B cell (primary cell): ENCODE results near the gene DENND1C. TPM values are rescaled to one million over a fixed set of nuclear protein-coding genes. Genes with fewer than 3 reads are reported as not detected.

Source experiments
- ATAC-seq: fragments of 200-7000 bp; cut with Tn5 transposase; one replicate; pipeline ENCODE4 v1.10.0; 2021; ENCODE audit warnings: low read depth, mild to moderate bottlenecking, moderate number of reproducible peaks, moderate library complexity
- CTCF ChIA-PET: fragments of 350-600 bp; sonication (Branson Sonifier 250); formaldehyde crosslinking; loops from one replicate; lab custom pipeline; 2021; ENCODE audit warnings: antibody characterized with exemption, inconsistent platforms; lab: Charles Lee
- POLR2A ChIA-PET: fragments of 350-600 bp; sonication (Branson Sonifier 250); formaldehyde crosslinking; loops from one replicate; lab custom pipeline; 2021; ENCODE audit warnings: antibody characterized with exemption; lab: Charles Lee
- DNase-seq: peaks from one replicate; pipeline ENCODE4 v3.0.0; 2013
- H2AFZ ChIP-seq: 2 replicates; pipeline ENCODE4 v1.6.1; 2012; ENCODE audit warnings: mild to moderate bottlenecking, low read depth, low read length; ENCODE audit not compliant: insufficient read depth, poor library complexity, severe bottlenecking
- H3K27ac ChIP-seq, 2 donors: 1 replicate in 1 of 2; 2 replicates in 1 of 2; pipeline ENCODE4 v1.5.1; 2012 to 2013; ENCODE audit warnings: low read length in 2 of 2, mild to moderate bottlenecking in 2 of 2, moderate library complexity in 1 of 2
- H3K27me3 ChIP-seq, 4 experiments: fragments of 200-600 bp in 1 of 4; sonication (generic) in 1 of 4; replicated peaks in 1 of 4; 1 replicate in 2 of 4; 2 replicates in 2 of 4; pipeline versions ENCODE4 v1.6.1 to v1.7.0; 2013 to 2016; ENCODE audit warnings: low read length in 3 of 4, mild to moderate bottlenecking in 2 of 4, mixed read lengths in 1 of 4, moderate library complexity in 1 of 4; ENCODE audit not compliant: insufficient read depth in 4 of 4, control insufficient read depth in 3 of 4; ENCODE audit errors: control extremely low read depth in 1 of 4
- H3K36me3 ChIP-seq, 2 experiments: replicated peaks in 1 of 2; 1 replicate in 1 of 2; 2 replicates in 1 of 2; pipeline versions ENCODE4 v1.6.1 to v1.7.1; 2013; ENCODE audit warnings: low read length in 1 of 2; ENCODE audit not compliant: insufficient read depth in 2 of 2, control insufficient read depth in 1 of 2; ENCODE audit errors: control extremely low read depth in 1 of 2, extremely low read depth in 1 of 2
- H3K4me1 ChIP-seq, 2 donors: fragments of 200-600 bp in 1 of 2; sonication (generic) in 1 of 2; 1 replicate in 1 of 2; 2 replicates in 1 of 2; pipeline versions ENCODE4 v1.5.1 to v1.6.1; 2013 to 2017; ENCODE audit warnings: low read length in 2 of 2; ENCODE audit not compliant: control insufficient read depth in 2 of 2, insufficient read depth in 2 of 2
- H3K4me2 ChIP-seq: replicated peaks from 2 replicates; pipeline ENCODE3; 2012; ENCODE audit warnings: mild to moderate bottlenecking, low read depth, low read length; ENCODE audit not compliant: poor library complexity, severe bottlenecking
- H3K4me3 ChIP-seq, 5 experiments: fragments of 200-600 bp in 1 of 5; sonication (generic) in 1 of 5; 1 replicate in 3 of 5; 2 replicates in 2 of 5; pipeline versions ENCODE4 v1.5.1 to v1.7.0; 2011 to 2016; ENCODE audit warnings: low read length in 4 of 5, mild to moderate bottlenecking in 4 of 5, low read depth in 2 of 5, control low read depth in 1 of 5, moderate library complexity in 1 of 5; ENCODE audit not compliant: insufficient read depth in 1 of 5; ENCODE audit errors: control extremely low read depth in 1 of 5, extremely low read depth in 1 of 5
- H3K79me2 ChIP-seq: fragments of 200-600 bp; sonication (generic); one replicate; pipeline ENCODE4 v1.6.0; 2016; ENCODE audit warnings: low read length; ENCODE audit not compliant: control insufficient read depth, insufficient read depth
- H3K9ac ChIP-seq: fragments of 200-600 bp; sonication (generic); 2 replicates; pipeline ENCODE4 v1.6.1; 2017; ENCODE audit warnings: mild to moderate bottlenecking, low read length, moderate library complexity
- H3K9me3 ChIP-seq, 3 donors: one replicate each; pipeline versions ENCODE4 v1.6.1 to v1.7.1; 2013; ENCODE audit warnings: low read length in 2 of 3; ENCODE audit not compliant: control insufficient read depth in 2 of 3, insufficient read depth in 1 of 3; ENCODE audit errors: control extremely low read depth in 1 of 3
- H4K20me1 ChIP-seq: 2 replicates; pipeline ENCODE4 v1.6.0; 2012; ENCODE audit warnings: mild to moderate bottlenecking, low read length; ENCODE audit not compliant: insufficient read depth, control insufficient read depth, poor library complexity, severe bottlenecking
- H3K27ac Mint-ChIP-seq: one replicate; pipeline ENCODE4 v1.8.0; 2021; ENCODE audit warnings: mixed read lengths
- H3K27me3 Mint-ChIP-seq: one replicate; pipeline ENCODE4 v1.8.0; 2021; ENCODE audit warnings: mixed read lengths
- H3K4me1 Mint-ChIP-seq: one replicate; pipeline ENCODE4 v1.8.0; 2021; ENCODE audit warnings: mixed read lengths
- H3K4me3 Mint-ChIP-seq: one replicate; pipeline ENCODE4 v1.8.0; 2021; ENCODE audit warnings: mixed read lengths
- H3K9me3 Mint-ChIP-seq: one replicate; pipeline ENCODE4 v1.8.0; 2022; ENCODE audit warnings: mixed read lengths; ENCODE audit not compliant: insufficient read depth
- EZH2 ChIP-seq: IDR thresholded peaks from 2 replicates; pipeline ENCODE4 v1.6.1; 2012; ENCODE audit warnings: borderline replicate concordance, low read depth, mild to moderate bottlenecking, moderate library complexity, low read length; ENCODE audit not compliant: insufficient read depth, poor library complexity, severe bottlenecking
- WGBS: methylation state at CpG from one replicate; pipeline ENCODE4 v1.1.5; 2013; ENCODE audit warnings: missing lambda C conversion rate; ENCODE audit not compliant: insufficient coverage; 5-methylcytosine and 5-hydroxymethylcytosine counted together
- intact Hi-C: fragments of 100-400 bp; cut with micrococcal nuclease; formaldehyde crosslinking; loops from one replicate; pipeline ENCODE4 v1.10.0; 2022
- polyA plus RNA-seq: library from polyadenylated mRNA; depleted of rRNA; stranded (reverse); fragments of >200 nt; gene quantifications from 2 replicates; pipeline ENCODE4 v1.2.3, GENCODE V29; 2012
- total RNA-seq, 2 donors: library from RNA; stranded (reverse); fragments of 120-200 nt in 1 of 2; gene quantifications; 1 replicate in 1 of 2; 2 replicates in 1 of 2; pipeline versions ENCODE4 v1.2.3 to v1.2.4, GENCODE V29; 2013 to 2022
- TF ChIP-seq, protein P1 (sequence below): fragments of 200-600 bp; IDR thresholded peaks from one replicate; pipeline ENCODE4 v1.8.0; 2022; ENCODE audit warnings: antibody characterized with exemption, mild to moderate bottlenecking

The DENND1C gene
- total and polyA plus RNA-seq, 2 donors (not counting 1 experiment from before 2014, with no cell fraction given), result 119 to 132 TPM

DNA sequence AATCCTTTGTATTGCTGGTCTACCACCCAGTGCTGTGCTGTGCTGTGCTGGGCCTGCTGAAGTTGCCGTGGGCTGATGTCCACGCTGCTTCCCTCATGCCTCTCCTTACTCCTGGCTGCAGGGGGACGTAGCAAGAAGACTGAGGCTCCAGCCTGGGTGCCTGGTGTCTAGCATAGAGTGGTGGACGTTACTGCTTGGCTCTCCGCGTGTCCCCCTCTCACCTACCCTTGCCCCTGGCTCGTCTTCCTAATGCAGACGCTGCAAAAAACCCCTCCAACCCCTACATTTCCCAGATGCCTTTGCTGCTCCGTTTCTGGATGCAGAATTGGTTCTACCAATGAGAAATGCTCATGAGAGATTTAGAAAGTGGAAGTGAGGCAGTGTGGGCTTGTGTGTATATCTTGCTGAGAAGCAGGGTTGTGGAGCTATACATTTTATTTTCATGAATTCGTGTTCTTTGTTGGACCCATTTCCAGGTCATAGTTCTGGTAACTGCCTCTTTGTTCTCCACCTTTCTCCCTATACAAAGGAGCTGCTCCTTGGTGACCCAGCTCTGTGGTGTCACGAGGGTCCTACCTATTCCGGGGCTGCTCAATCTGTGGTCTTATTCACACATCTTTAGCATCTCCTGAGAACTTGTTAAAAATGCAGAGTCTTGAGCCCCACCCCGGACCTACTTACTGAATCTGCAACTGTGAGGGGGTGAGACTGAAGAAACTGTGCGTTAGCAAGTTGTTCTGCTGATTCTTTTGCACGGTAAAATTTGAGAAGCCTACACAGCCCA, 7.9 kb upstream of the DENND1C start:
- Histone ChIP-seq H4K20me1 (no peaks in the 10 kb centered on the region), H3K27ac (peak overlapping the region; percentile 11 to 16), H3K9ac (peak overlapping the region; percentile 55), H3K4me3 (peak overlapping the region in 4 of 5 experiments; percentile 32 to 64 (median 43)), H3K4me1 (peaks cover 0 to 12% of the 10 kb centered on the region in 2 donors), H3K36me3 (no peaks in the 10 kb centered on the region), H2AFZ (peak overlapping the region; percentile 60), H3K9me3 (peaks cover 0 to 4% (median 3%) of the 10 kb centered on the region in 3 donors), H3K27me3 (no peaks in the 10 kb centered on the region), H3K79me2 (no peaks in the 10 kb centered on the region), H3K4me2 (peak overlapping the region; percentile 57)
- ChIA-PET POLR2A (interaction anchor here (0.6 kb wide), 1 partner anchor 246 kb away, joined by 3 read pairs; no protein-coding TSS in a partner anchor), CTCF (interaction anchor here (1.0 to 1.1 kb wide), 2 partner anchors 10 to 21 kb away, joined by 3 read pairs; no protein-coding TSS in a partner anchor)
- H3K27ac Mint-ChIP-seq, result peak overlapping the region; percentile 90
- peaks cover 2% of the 10 kb centered on the region for H3K9me3 Mint-ChIP-seq
- WGBS, result 79% methylated on average over 4 of the region's 15 CpGs
- no peak for TF ChIP-seq EZH2
- TF ChIP-seq, protein P1, sequence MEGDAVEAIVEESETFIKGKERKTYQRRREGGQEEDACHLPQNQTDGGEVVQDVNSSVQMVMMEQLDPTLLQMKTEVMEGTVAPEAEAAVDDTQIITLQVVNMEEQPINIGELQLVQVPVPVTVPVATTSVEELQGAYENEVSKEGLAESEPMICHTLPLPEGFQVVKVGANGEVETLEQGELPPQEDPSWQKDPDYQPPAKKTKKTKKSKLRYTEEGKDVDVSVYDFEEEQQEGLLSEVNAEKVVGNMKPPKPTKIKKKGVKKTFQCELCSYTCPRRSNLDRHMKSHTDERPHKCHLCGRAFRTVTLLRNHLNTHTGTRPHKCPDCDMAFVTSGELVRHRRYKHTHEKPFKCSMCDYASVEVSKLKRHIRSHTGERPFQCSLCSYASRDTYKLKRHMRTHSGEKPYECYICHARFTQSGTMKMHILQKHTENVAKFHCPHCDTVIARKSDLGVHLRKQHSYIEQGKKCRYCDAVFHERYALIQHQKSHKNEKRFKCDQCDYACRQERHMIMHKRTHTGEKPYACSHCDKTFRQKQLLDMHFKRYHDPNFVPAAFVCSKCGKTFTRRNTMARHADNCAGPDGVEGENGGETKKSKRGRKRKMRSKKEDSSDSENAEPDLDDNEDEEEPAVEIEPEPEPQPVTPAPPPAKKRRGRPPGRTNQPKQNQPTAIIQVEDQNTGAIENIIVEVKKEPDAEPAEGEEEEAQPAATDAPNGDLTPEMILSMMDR, result no peak
- intact Hi-C loops, result no loop called here
- H3K27me3 Mint-ChIP-seq, result no peaks in the 10 kb centered on the region
- peak; percentile 54 for DNase-seq
- ATAC-seq, result peak; percentile 93
- H3K4me1 Mint-ChIP-seq, result peaks cover 12% of the 10 kb centered on the region
- H3K4me3 Mint-ChIP-seq, result peak overlapping the region; percentile 91

DNA sequence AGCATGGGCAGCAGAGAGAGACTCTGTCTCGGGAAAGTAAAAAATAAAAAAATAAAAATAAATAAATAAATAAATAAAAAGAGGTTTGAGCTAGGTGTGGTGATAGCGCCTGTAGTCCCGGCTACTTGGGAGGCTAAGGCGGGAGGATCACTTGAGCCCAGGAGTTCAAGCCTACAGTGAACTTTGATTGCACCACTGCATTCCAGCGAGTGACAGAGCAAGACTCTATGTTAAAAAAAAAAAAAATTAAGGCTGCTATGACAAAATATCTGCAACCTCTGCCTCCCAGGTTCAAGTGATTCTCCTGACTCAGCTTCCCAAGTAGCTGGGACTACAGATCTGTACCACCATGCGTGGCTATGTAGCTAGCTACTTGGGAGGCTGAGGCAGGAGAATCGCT, 3.2 kb upstream of the DENND1C start:
- Histone ChIP-seq H3K4me2 (no peak overlapping the region), H3K27ac (no peak overlapping the region), H2AFZ (no peak overlapping the region), H3K9ac (no peak overlapping the region), H3K36me3 (peaks cover 0 to 3% of the 10 kb centered on the region in 2 experiments), H3K4me3 (no peak overlapping the region), H4K20me1 (no peaks in the 10 kb centered on the region), H3K9me3 (no peaks in the 10 kb centered on the region), H3K79me2 (peaks cover 37% of the 10 kb centered on the region), H3K27me3 (no peaks in the 10 kb centered on the region), H3K4me1 (peaks cover 13 to 31% of the 10 kb centered on the region in 2 donors)
- H3K27me3 Mint-ChIP-seq, result no peaks in the 10 kb centered on the region
- H3K27ac Mint-ChIP-seq, result no peak overlapping the region
- 88% methylated on average over 1 of the region's 7 CpGs for WGBS
- H3K4me1 Mint-ChIP-seq, result peaks cover 34% of the 10 kb centered on the region
- ChIA-PET CTCF (no interaction called here), POLR2A (no interaction called here)
- no peak overlapping the region for H3K4me3 Mint-ChIP-seq
- no peaks in the 10 kb centered on the region for H3K9me3 Mint-ChIP-seq
- intact Hi-C loops, result loop anchor here (5.0 kb wide), 1 partner anchor 113 kb away; the partner anchor contains the start of gene ALKBH7
- ATAC-seq (no peak), DNase-seq (no peak)
- TF ChIP-seq, protein P1, result no peak
- TF ChIP-seq EZH2, result no peak
